Neural progenitor cell (in vitro differentiated cells): Measurements from ENCODE around the gene TRIM14. TPM values are rescaled to one million over a fixed set of nuclear protein-coding genes. Genes with fewer than 3 reads are reported as not detected.
"Not testable (repeated sequence)": the region's sequence is repeated elsewhere in the genome, so short reads cannot be mapped to it uniquely, and the experiment has no call there.

Experiments
- DNase-seq: peaks from one replicate; pipeline ENCODE4 v3.0.0-alpha.2; 2016; ENCODE audit warnings: low spot score
- H2AFZ ChIP-seq: fragments of 200-600 bp; sonication (generic); replicated peaks from 2 replicates; pipeline ENCODE4 v1.6.1; 2016; ENCODE audit warnings: antibody characterized with exemption
- H3F3A ChIP-seq: fragments of 200-600 bp; sonication (generic); 2 replicates; pipeline ENCODE4 v1.6.1; 2016; ENCODE audit warnings: antibody characterized with exemption, low read depth
- H3K27ac ChIP-seq: fragments of 200-600 bp; sonication (generic); 2 replicates; pipeline ENCODE4 v1.5.1; 2016; ENCODE audit warnings: mild to moderate bottlenecking
- H3K27me3 ChIP-seq: fragments of 200-600 bp; sonication (generic); 2 replicates; pipeline ENCODE4 v1.6.1; 2016; ENCODE audit warnings: mild to moderate bottlenecking, moderate library complexity
- H3K36me3 ChIP-seq: fragments of 200-600 bp; sonication (generic); 2 replicates; pipeline ENCODE4 v1.5.1; 2016
- H3K4me1 ChIP-seq: fragments of 200-600 bp; sonication (generic); 2 replicates; pipeline ENCODE4 v1.6.1; 2016; ENCODE audit warnings: mixed run types
- H3K4me2 ChIP-seq: fragments of 200-600 bp; sonication (generic); 2 replicates; pipeline ENCODE4 v1.6.1; 2016
- H3K4me3 ChIP-seq: fragments of 200-600 bp; sonication (generic); 2 replicates; pipeline ENCODE4 v1.5.1; 2016
- H3K79me2 ChIP-seq: fragments of 200-600 bp; sonication (generic); 2 replicates; pipeline ENCODE4 v1.6.1; 2016; ENCODE audit warnings: low read depth
- H3K9ac ChIP-seq: fragments of 200-600 bp; sonication (generic); 2 replicates; pipeline ENCODE4 v1.6.1; 2016
- H3K9me3 ChIP-seq: fragments of 200-600 bp; sonication (generic); 2 replicates; pipeline ENCODE4 v1.5.1; 2016; ENCODE audit warnings: low read depth
- H4K20me1 ChIP-seq: fragments of 200-600 bp; sonication (generic); 2 replicates; pipeline ENCODE4 v1.6.1; 2016; ENCODE audit warnings: low read depth
- H3K27ac Mint-ChIP-seq: 3 replicates; pipeline ENCODE4 v1.8.0; 2021; ENCODE audit warnings: mixed read lengths
- H3K27me3 Mint-ChIP-seq: 2 replicates; pipeline ENCODE4 v1.8.0; 2022; ENCODE audit warnings: low read depth, mild to moderate bottlenecking, inconsistent platforms, moderate library complexity, mixed read lengths; ENCODE audit not compliant: insufficient read depth
- H3K36me3 Mint-ChIP-seq: 3 replicates; pipeline ENCODE4 v1.8.0; 2021; ENCODE audit warnings: mixed read lengths
- H3K4me1 Mint-ChIP-seq: 3 replicates; pipeline ENCODE4 v1.8.0; 2021; ENCODE audit warnings: mixed read lengths
- H3K4me3 Mint-ChIP-seq: 3 replicates; pipeline ENCODE4 v1.8.0; 2021; ENCODE audit warnings: mild to moderate bottlenecking, moderate library complexity, mixed read lengths
- H3K9me3 Mint-ChIP-seq: 3 replicates; pipeline ENCODE4 v1.8.0; 2020; ENCODE audit warnings: mixed read lengths
- EZH2 ChIP-seq: fragments of 200-600 bp; sonication (generic); IDR thresholded peaks from 2 replicates; pipeline ENCODE4 v1.6.1; 2017; ENCODE audit warnings: antibody characterized with exemption, mild to moderate bottlenecking, moderate library complexity
- EZH2phosphoT487 ChIP-seq: fragments of 200-600 bp; sonication (generic); IDR thresholded peaks from 2 replicates; pipeline ENCODE4 v1.6.1; 2017; ENCODE audit warnings: antibody characterized with exemption
- total RNA-seq: library from RNA; depleted of rRNA; stranded (reverse); fragments of >200 nt; gene quantifications from 2 replicates; pipeline ENCODE4 v1.2.3, GENCODE V29; 2015; ENCODE audit warnings: low replicate concordance
- TF ChIP-seq, protein P1 (sequence below): fragments of 200-600 bp; sonication (generic); IDR thresholded peaks from 2 replicates; pipeline ENCODE4 v1.5.1; 2017; ENCODE audit warnings: antibody characterized with exemption, mild to moderate bottlenecking

The TRIM14 gene
- total RNA-seq, 1 donor from 2014 or later = 0.17 TPM

GRCh38 chr9:98078895-98079294 is 40.1 kb downstream of the TRIM14 start:
- no peak overlapping the region for H3K4me3 Mint-ChIP-seq
- no peaks in the 10 kb centered on the region for H3F3A ChIP-seq
- H3K4me1 Mint-ChIP-seq = peaks cover 9% of the 10 kb centered on the region
- peaks cover 13% of the 10 kb centered on the region for H3K36me3 Mint-ChIP-seq
- no peak overlapping the region for H2AFZ ChIP-seq
- no peaks in the 10 kb centered on the region for H3K9me3 ChIP-seq
- no peak overlapping the region for H3K27ac Mint-ChIP-seq
- TF ChIP-seq, protein P1, sequence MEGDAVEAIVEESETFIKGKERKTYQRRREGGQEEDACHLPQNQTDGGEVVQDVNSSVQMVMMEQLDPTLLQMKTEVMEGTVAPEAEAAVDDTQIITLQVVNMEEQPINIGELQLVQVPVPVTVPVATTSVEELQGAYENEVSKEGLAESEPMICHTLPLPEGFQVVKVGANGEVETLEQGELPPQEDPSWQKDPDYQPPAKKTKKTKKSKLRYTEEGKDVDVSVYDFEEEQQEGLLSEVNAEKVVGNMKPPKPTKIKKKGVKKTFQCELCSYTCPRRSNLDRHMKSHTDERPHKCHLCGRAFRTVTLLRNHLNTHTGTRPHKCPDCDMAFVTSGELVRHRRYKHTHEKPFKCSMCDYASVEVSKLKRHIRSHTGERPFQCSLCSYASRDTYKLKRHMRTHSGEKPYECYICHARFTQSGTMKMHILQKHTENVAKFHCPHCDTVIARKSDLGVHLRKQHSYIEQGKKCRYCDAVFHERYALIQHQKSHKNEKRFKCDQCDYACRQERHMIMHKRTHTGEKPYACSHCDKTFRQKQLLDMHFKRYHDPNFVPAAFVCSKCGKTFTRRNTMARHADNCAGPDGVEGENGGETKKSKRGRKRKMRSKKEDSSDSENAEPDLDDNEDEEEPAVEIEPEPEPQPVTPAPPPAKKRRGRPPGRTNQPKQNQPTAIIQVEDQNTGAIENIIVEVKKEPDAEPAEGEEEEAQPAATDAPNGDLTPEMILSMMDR = no peak
- no peak overlapping the region for H3K4me3 ChIP-seq
- no peaks in the 10 kb centered on the region for H3K79me2 ChIP-seq
- peaks cover 2% of the 10 kb centered on the region for H3K27me3 Mint-ChIP-seq
- H3K36me3 ChIP-seq = no peaks in the 10 kb centered on the region
- no peaks in the 10 kb centered on the region for H4K20me1 ChIP-seq
- no peak for DNase-seq
- H3K4me1 ChIP-seq = peaks cover 3% of the 10 kb centered on the region
- H3K9ac ChIP-seq = no peak overlapping the region
- H3K4me2 ChIP-seq = no peak overlapping the region
- H3K9me3 Mint-ChIP-seq = no peaks in the 10 kb centered on the region
- H3K27ac ChIP-seq = no peak overlapping the region
- no peaks in the 10 kb centered on the region for H3K27me3 ChIP-seq

- H3K27ac Mint-ChIP-seq, H3K4me1 Mint-ChIP-seq, H3K9me3 ChIP-seq, H3K27me3 ChIP-seq, H3F3A ChIP-seq, H3K36me3 Mint-ChIP-seq, H3K4me3 ChIP-seq, H3K27me3 Mint-ChIP-seq, H3K9ac ChIP-seq, H3K79me2 ChIP-seq, H3K9me3 Mint-ChIP-seq, H3K4me3 Mint-ChIP-seq, H3K27ac ChIP-seq, H3K4me1 ChIP-seq, DNase-seq, H4K20me1 ChIP-seq, H2AFZ ChIP-seq, H3K4me2 ChIP-seq, H3K36me3 ChIP-seq: not testable (repeated sequence)
Measured at GRCh38 chr9:98076514-98076890, 42.5 kb downstream of the TRIM14 start.

- Mint-ChIP-seq H3K9me3 (no peaks in the 10 kb centered on the region), H3K4me3 (no peak overlapping the region), H3K36me3 (peaks cover 9% of the 10 kb centered on the region), H3K27me3 (no peaks in the 10 kb centered on the region), H3K27ac (no peak overlapping the region), H3K4me1 (peaks cover 9% of the 10 kb centered on the region)
- DNase-seq = no peak
- H2AFZ ChIP-seq = no peak overlapping the region
- no peaks in the 10 kb centered on the region for H3K79me2 ChIP-seq
- H3K4me3 ChIP-seq = no peak overlapping the region
- H3K27me3 ChIP-seq = no peaks in the 10 kb centered on the region
- H3K36me3 ChIP-seq = no peaks in the 10 kb centered on the region
- no peak overlapping the region for H3K9ac ChIP-seq
- H3K4me2 ChIP-seq = no peak overlapping the region
- H3K4me1 ChIP-seq = peaks cover 3% of the 10 kb centered on the region
- no peak overlapping the region for H3K27ac ChIP-seq
- H3K9me3 ChIP-seq = no peaks in the 10 kb centered on the region
- no peaks in the 10 kb centered on the region for H4K20me1 ChIP-seq
- TF ChIP-seq EZH2 (no peak), EZH2phosphoT487 (no peak)
- TF ChIP-seq, protein P1 = no peak
- no peaks in the 10 kb centered on the region for H3F3A ChIP-seq
Measured at GRCh38 chr9:98075332-98075805, 43.7 kb downstream of the TRIM14 start.

DNA sequence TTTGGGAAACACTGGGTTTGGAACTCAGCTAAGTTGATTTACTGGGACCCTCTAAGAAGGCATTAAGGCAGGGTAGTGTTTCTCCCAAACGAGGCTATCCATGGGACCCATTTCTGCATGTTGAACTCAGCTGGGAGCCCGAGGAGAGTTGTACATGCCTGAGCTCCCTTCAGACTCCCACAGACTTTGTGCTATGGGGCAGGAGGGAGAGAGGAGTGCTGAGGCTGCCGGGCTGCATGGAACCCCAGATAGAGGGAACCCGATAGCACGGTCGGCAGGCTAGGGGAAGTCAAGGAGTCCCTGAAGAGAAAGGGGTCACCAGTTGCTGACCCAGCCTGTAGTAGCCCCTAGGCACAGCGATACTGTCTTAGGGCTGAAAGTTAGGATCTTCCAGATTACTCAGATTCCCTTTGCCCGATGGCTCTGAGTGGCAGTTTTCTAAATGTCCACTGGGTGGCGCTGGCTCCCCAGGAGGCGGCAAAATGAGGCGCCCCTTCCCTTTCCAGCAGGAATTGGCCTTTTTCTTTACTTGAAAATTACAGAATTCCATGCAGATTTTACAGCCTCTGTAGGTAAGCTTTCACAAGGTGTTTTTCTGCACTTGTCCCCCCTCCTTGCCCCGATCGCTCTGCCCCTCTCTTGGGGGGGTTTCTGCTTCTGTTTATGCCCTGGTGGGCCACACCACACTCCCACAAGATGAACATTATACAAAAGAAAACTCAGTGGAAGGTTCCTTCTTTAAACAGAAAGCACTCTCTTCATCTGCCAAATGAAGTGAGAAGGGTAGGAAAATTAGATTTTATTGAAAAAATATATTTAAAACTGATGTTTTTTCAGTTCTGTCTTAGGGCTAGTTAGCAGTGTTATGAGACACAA is 44.7 kb downstream of the TRIM14 start:
- H3K4me1 Mint-ChIP-seq = peaks cover 9% of the 10 kb centered on the region
- H3K4me3 Mint-ChIP-seq = no peak overlapping the region
- no peaks in the 10 kb centered on the region for H3K36me3 ChIP-seq
- TF ChIP-seq, protein P1 = peak; percentile 97
- TF ChIP-seq EZH2phosphoT487 = no peak
- no peak for TF ChIP-seq EZH2
- no peak overlapping the region for H3K4me3 ChIP-seq
- peaks cover 9% of the 10 kb centered on the region for H3K36me3 Mint-ChIP-seq
- H3K9me3 Mint-ChIP-seq = no peaks in the 10 kb centered on the region
- no peaks in the 10 kb centered on the region for H4K20me1 ChIP-seq
- peak overlapping the region; percentile 93 for H3K27ac Mint-ChIP-seq
- DNase-seq = peak; percentile 70
- H2AFZ ChIP-seq = peak overlapping the region; percentile 99
- peaks cover 3% of the 10 kb centered on the region for H3K4me1 ChIP-seq
- H3F3A ChIP-seq = no peaks in the 10 kb centered on the region
- H3K79me2 ChIP-seq = no peaks in the 10 kb centered on the region
- H3K4me2 ChIP-seq = no peak overlapping the region
- H3K9ac ChIP-seq = no peak overlapping the region
- H3K27ac ChIP-seq = no peak overlapping the region
- no peaks in the 10 kb centered on the region for H3K27me3 ChIP-seq
- no peaks in the 10 kb centered on the region for H3K27me3 Mint-ChIP-seq
- no peaks in the 10 kb centered on the region for H3K9me3 ChIP-seq
